Endothelial cell of umbilical vein (primary cell): Measurements from ENCODE around the gene RARRES2. TPM values are rescaled to one million over a fixed set of nuclear protein-coding genes. Genes with fewer than 3 reads are reported as not detected.

Experiments
- BruUV-seq: library from RNA; stranded (reverse); fragments of 400-500 nt; replicated peaks from 2 replicates; lab custom pipeline; 2021; lab: Mats Ljungman, UMichigan
- CTCF ChIA-PET: fragments of 300-600, 350-600 bp; sonication (Branson Sonifier 250); formaldehyde crosslinking; loops from one replicate; lab custom pipeline; 2021; ENCODE audit warnings: antibody characterized with exemption, inconsistent platforms; lab: Charles Lee
- POLR2A ChIA-PET: fragments of 300-600, 350-600 bp; sonication (Branson Sonifier 250); formaldehyde crosslinking; loops from one replicate; lab custom pipeline; 2021; ENCODE audit warnings: antibody characterized with exemption, inconsistent platforms; lab: Charles Lee
- DNase-seq: peaks from one replicate; pipeline ENCODE4 v3.0.0-alpha.2; 2011; ENCODE audit warnings: low read depth, low spot score
- FAIRE-seq: peaks from 2 replicates; lab custom pipeline; 2011; peaks lifted over from hg19 to GRCh38; lab: Jason Lieb, UNC
- H2AFZ ChIP-seq: 2 replicates; pipeline ENCODE4 v1.6.0; 2012; ENCODE audit warnings: low read depth, low read length, control low read depth, inconsistent platforms
- H3K27ac ChIP-seq: 2 replicates; pipeline ENCODE4 v1.5.1; 2011; ENCODE audit warnings: low read depth, mild to moderate bottlenecking, control low read depth, low read length, moderate library complexity; ENCODE audit not compliant: insufficient read depth
- H3K27me3 ChIP-seq, 2 experiments: 2 replicates each; pipeline versions ENCODE4 v1.6.0 to v1.6.1; 2011; ENCODE audit warnings: low read length in 2 of 2, mixed read lengths in 1 of 2; ENCODE audit not compliant: control insufficient read depth in 2 of 2, insufficient read depth in 2 of 2
- H3K36me3 ChIP-seq, 2 experiments: 2 replicates in 1 of 2; 3 replicates in 1 of 2; pipeline ENCODE4 v1.5.1; 2011; ENCODE audit warnings: low read length in 2 of 2, mild to moderate bottlenecking in 1 of 2, moderate library complexity in 1 of 2; ENCODE audit not compliant: control insufficient read depth in 2 of 2, insufficient read depth in 2 of 2; ENCODE audit errors: extremely low read depth in 1 of 2
- H3K4me1 ChIP-seq: 3 replicates; pipeline ENCODE4 v1.5.1; 2011; ENCODE audit warnings: mild to moderate bottlenecking, low read length; ENCODE audit not compliant: control insufficient read depth, insufficient read depth; ENCODE audit errors: extremely low read depth
- H3K4me2 ChIP-seq: 2 replicates; pipeline ENCODE4 v1.6.1; 2011; ENCODE audit warnings: low read length, control low read depth, mixed read lengths; ENCODE audit not compliant: insufficient read depth
- H3K4me3 ChIP-seq, 3 experiments: fragments of 200-600 bp in 1 of 3; sonication (generic), shearing (Covaris generic) in 1 of 3; replicated peaks in 1 of 3; 2 replicates each; pipeline ENCODE4 v1.5.1; 2011 to 2016; ENCODE audit warnings: control low read depth in 3 of 3, low read length in 3 of 3, mild to moderate bottlenecking in 2 of 3, inconsistent platforms in 1 of 3, low read depth in 1 of 3, moderate library complexity in 1 of 3; ENCODE audit not compliant: insufficient read depth in 1 of 3
- H3K79me2 ChIP-seq: 2 replicates; pipeline ENCODE4 v1.6.0; 2012; ENCODE audit warnings: low read length, inconsistent platforms; ENCODE audit not compliant: control insufficient read depth, insufficient read depth
- H3K9ac ChIP-seq: replicated peaks from 2 replicates; pipeline ENCODE3; 2011; ENCODE audit warnings: low read length, control low read depth; ENCODE audit not compliant: insufficient read depth; ENCODE audit errors: extremely low read depth
- H3K9me1 ChIP-seq: replicated peaks from 3 replicates; pipeline ENCODE4 v1.6.0; 2011; ENCODE audit warnings: mild to moderate bottlenecking, low read length; ENCODE audit not compliant: control insufficient read depth, insufficient read depth; ENCODE audit errors: extremely low read depth
- H3K9me3 ChIP-seq: replicated peaks from 2 replicates; pipeline ENCODE4 v1.5.1; 2012; ENCODE audit warnings: low read length, inconsistent platforms; ENCODE audit not compliant: control insufficient read depth, insufficient read depth
- H4K20me1 ChIP-seq: replicated peaks from 2 replicates; pipeline ENCODE3; 2011; ENCODE audit warnings: mild to moderate bottlenecking, low read length; ENCODE audit not compliant: control insufficient read depth, insufficient read depth; ENCODE audit errors: extremely low read depth
- CTCF ChIP-seq, 2 donors: IDR thresholded peaks; 1 replicate in 1 of 2; 2 replicates in 1 of 2; pipeline ENCODE4 v1.5.1; 2011; ENCODE audit warnings: low read length in 2 of 2, mild to moderate bottlenecking in 2 of 2, moderate library complexity in 2 of 2, control low read depth in 1 of 2, inconsistent platforms in 1 of 2, low read depth in 1 of 2; ENCODE audit not compliant: insufficient read depth in 1 of 2; ENCODE audit errors: extremely low read depth in 1 of 2
- MYC ChIP-seq: IDR thresholded peaks from one replicate; pipeline ENCODE4 v1.6.1; 2011; ENCODE audit warnings: mild to moderate bottlenecking, low read depth, low read length
- POLR2A ChIP-seq: IDR thresholded peaks from 2 replicates; pipeline ENCODE4 v1.6.1; 2012; ENCODE audit warnings: low read depth, mild to moderate bottlenecking, control low read depth, low read length
- dilution Hi-C: fragments of 300-500 bp; cut with MboI; formaldehyde crosslinking; loops from one replicate; pipeline ENCODE4 v1.15.0; 2019; ENCODE audit warnings: low sequenced_read_pairs; ENCODE audit not compliant: extremely low pct_ligation_motif_present
- intact Hi-C: fragments of 100-400 bp; cut with micrococcal nuclease; formaldehyde crosslinking; loops from one replicate; pipeline ENCODE4 v1.10.0; 2022
- polyA plus RNA-seq, 4 experiments: library from polyadenylated mRNA; depleted of rRNA in 3 of 4; stranded (reverse) in 3 of 4; unstranded in 1 of 4; fragments of >200 nt; gene quantifications; 2 replicates each; pipeline versions ENCODE4 v1.2.1 to v1.2.3, GENCODE V29; 2011 to 2012; ENCODE audit warnings: missing spikeins in 1 of 4
- total RNA-seq: library from RNA; stranded (reverse); gene quantifications from 2 replicates; pipeline ENCODE4 v1.2.3, GENCODE V29; 2021

The RARRES2 gene
- total and polyA plus RNA-seq, 2 donors (not counting 3 experiments of a cell fraction or from before 2014, with no cell fraction given): not detected

- BruUV-seq: no TSS peak
- CTCF ChIA-PET: interaction anchor here (1.2 kb wide), 1 partner anchor 87 kb away, joined by 3 read pairs; no protein-coding TSS in a partner anchor
Measured at GRCh38 chr7:150330211-150330885, 11.1 kb downstream of the RARRES2 start.

More at GRCh38 chr7:150330211-150330885, 11.1 kb downstream of the RARRES2 start:
- POLR2A ChIA-PET: no interaction called here
- Histone ChIP-seq H2AFZ (no peak overlapping the region), H3K4me1 (no peaks in the 10 kb centered on the region), H3K79me2 (no peaks in the 10 kb centered on the region), H3K4me2 (no peak overlapping the region), H3K36me3 (no peaks in the 10 kb centered on the region), H3K9ac (no peak overlapping the region), H3K4me3 (no peak overlapping the region), H3K27me3 (no peaks in the 10 kb centered on the region), H3K9me1 (no peaks in the 10 kb centered on the region), H4K20me1 (no peaks in the 10 kb centered on the region), H3K27ac (no peak overlapping the region), H3K9me3 (no peaks in the 10 kb centered on the region)
- intact Hi-C loops (no loop called here), dilution Hi-C loops (no loop called here)
- TF ChIP-seq POLR2A: no peak
- TF ChIP-seq MYC: no peak
- no peak for TF ChIP-seq CTCF (IDR thresholded peaks at IDR 0.05; ENCODE audit: extremely low read depth in 1 of 2, insufficient read depth in 1 of 2, low read depth in 1 of 2, low read length in 2 of 2)
- FAIRE-seq (no peak), DNase-seq (no peak)
